WTC11 (cell line): ENCODE measurements around the gene UVRAG. TPM values are rescaled to one million over a fixed set of nuclear protein-coding genes. Genes with fewer than 3 reads are reported as not detected.

ENCODE experiments used
- ATAC-seq: fragments of 200-7000 bp; cut with Tn5 transposase; 2 replicates; pipeline ENCODE4 v1.10.0; 2021; ENCODE audit warnings: mild to moderate bottlenecking, moderate library complexity
- CTCF ChIA-PET: fragments of 300-600 bp; sonication (Branson Sonifier 250); formaldehyde crosslinking; loops from one replicate; lab custom pipeline; 2021; ENCODE audit warnings: antibody characterized with exemption; lab: Charles Lee
- POLR2A ChIA-PET: fragments of 350-600 bp; sonication (Branson Sonifier 250); formaldehyde crosslinking; loops from one replicate; lab custom pipeline; 2021; ENCODE audit warnings: antibody characterized with exemption; lab: Charles Lee
- DNase-seq: peaks from one replicate; pipeline ENCODE4 v3.0.0; 2021; ENCODE audit warnings: low spot score
- H3K27ac Mint-ChIP-seq: 2 replicates; pipeline ENCODE4 v1.8.0; 2021; ENCODE audit warnings: mixed read lengths
- H3K27me3 Mint-ChIP-seq: 2 replicates; pipeline ENCODE4 v1.8.0; 2021; ENCODE audit warnings: low read depth, mild to moderate bottlenecking, moderate library complexity, mixed read lengths
- H3K36me3 Mint-ChIP-seq: 2 replicates; pipeline ENCODE4 v1.8.0; 2021; ENCODE audit warnings: mixed read lengths
- H3K4me1 Mint-ChIP-seq: 2 replicates; pipeline ENCODE4 v1.8.0; 2022; ENCODE audit warnings: mixed read lengths
- H3K4me3 Mint-ChIP-seq: 2 replicates; pipeline ENCODE4 v1.8.0; 2021; ENCODE audit warnings: mild to moderate bottlenecking, moderate library complexity, mixed read lengths
- H3K9me3 Mint-ChIP-seq: 2 replicates; pipeline ENCODE4 v1.8.0; 2021; ENCODE audit warnings: mixed read lengths
- ARID4B ChIP-seq: sonication (generic); formaldehyde crosslinking; IDR thresholded peaks from 2 replicates; pipeline ENCODE4 v1.8.0; 2023; ENCODE audit warnings: missing genetic modification reagents, mild to moderate bottlenecking, borderline replicate concordance
- ATF2 ChIP-seq: sonication (generic); formaldehyde crosslinking; IDR thresholded peaks from 2 replicates; pipeline ENCODE4 v1.8.1; 2022; ENCODE audit warnings: low read depth, missing genetic modification reagents, borderline replicate concordance
- CREM ChIP-seq: sonication (generic); formaldehyde crosslinking; IDR thresholded peaks from 2 replicates; pipeline ENCODE4 v1.8.1; 2022; ENCODE audit warnings: mild to moderate bottlenecking, missing genetic modification reagents, moderate library complexity
- CTCF ChIP-seq: fragments of 200-600 bp; IDR thresholded peaks from 2 replicates; pipeline ENCODE4 v1.8.0; 2022; ENCODE audit warnings: antibody characterized with exemption
- FOXP4 ChIP-seq: sonication (generic); formaldehyde crosslinking; IDR thresholded peaks from 2 replicates; pipeline ENCODE4 v1.8.0; 2022; ENCODE audit warnings: mild to moderate bottlenecking, missing genetic modification reagents
- GRHL2 ChIP-seq: fragments of 250-450 bp; sonication (Bioruptor Pico); IDR thresholded peaks from 2 replicates; pipeline ENCODE4 v1.8.0; 2022; ENCODE audit warnings: mild to moderate bottlenecking, moderate library complexity; ENCODE audit not compliant: insufficient replicate concordance, severe bottlenecking
- GTF2I ChIP-seq: fragments of 250-450 bp; sonication (Bioruptor Pico); conservative IDR thresholded peaks from 2 replicates; pipeline ENCODE4 v1.4.0; 2021; ENCODE audit warnings: mild to moderate bottlenecking
- MAX ChIP-seq: sonication (generic); formaldehyde crosslinking; IDR thresholded peaks from 2 replicates; pipeline ENCODE4 v1.8.0; 2022; ENCODE audit warnings: mild to moderate bottlenecking, missing genetic modification reagents
- MXD4 ChIP-seq: fragments of 250-450 bp; sonication (Bioruptor Pico); IDR thresholded peaks from 2 replicates; pipeline ENCODE4 v1.8.0; 2021; ENCODE audit warnings: mild to moderate bottlenecking, moderate library complexity, borderline replicate concordance
- NFATC4 ChIP-seq: fragments of 250-450 bp; sonication (Bioruptor Pico); IDR thresholded peaks from 2 replicates; pipeline ENCODE4 v1.9.0; 2021; ENCODE audit warnings: mild to moderate bottlenecking
- NR3C1 ChIP-seq: sonication (generic); formaldehyde crosslinking; conservative IDR thresholded peaks from 2 replicates; pipeline ENCODE4 v1.8.1; 2023; ENCODE audit warnings: low read depth, mild to moderate bottlenecking, missing genetic modification reagents
- SP1 ChIP-seq: sonication (generic); formaldehyde crosslinking; conservative IDR thresholded peaks from 2 replicates; pipeline ENCODE4 v1.8.1; 2022; ENCODE audit warnings: missing genetic modification reagents
- STAT6 ChIP-seq: sonication (generic); formaldehyde crosslinking; conservative IDR thresholded peaks from 2 replicates; pipeline ENCODE4 v1.8.1; 2023; ENCODE audit warnings: mild to moderate bottlenecking, low read depth, missing genetic modification reagents, moderate library complexity
- USF1 ChIP-seq: sonication (generic); formaldehyde crosslinking; IDR thresholded peaks from 2 replicates; pipeline ENCODE4 v1.8.0; 2022; ENCODE audit warnings: mild to moderate bottlenecking, missing genetic modification reagents
- USF2 ChIP-seq: sonication (generic); formaldehyde crosslinking; IDR thresholded peaks from 2 replicates; pipeline ENCODE4 v1.8.1; 2023; ENCODE audit warnings: mild to moderate bottlenecking, missing genetic modification reagents, moderate library complexity
- ZNF317 ChIP-seq: sonication (generic); formaldehyde crosslinking; IDR thresholded peaks from 2 replicates; pipeline ENCODE4 v1.8.1; 2023; ENCODE audit warnings: low read depth, mild to moderate bottlenecking, moderate library complexity, missing genetic modification reagents, borderline replicate concordance
- ZNF671 ChIP-seq: fragments of 250-450 bp; sonication (Bioruptor Pico); IDR thresholded peaks from 2 replicates; pipeline ENCODE4 v1.8.0; 2021; ENCODE audit warnings: mild to moderate bottlenecking
- total RNA-seq: library from RNA; stranded (reverse); gene quantifications from 3 replicates; pipeline ENCODE4 v1.2.3, GENCODE V29; 2021

UVRAG gene
- total RNA-seq, 1 experiment from 2014 or later = 14.5 TPM

- TF ChIP-seq MAX (CRISPR knock-in tag) (no peak), ATF2 (CRISPR knock-in tag) (no peak), CREM (CRISPR knock-in tag) (no peak)
Observed at GRCh38 chr11:76008474-76008873, 193.5 kb downstream of the UVRAG start (continued).

- TF ChIP-seq FOXP4 (CRISPR knock-in tag) = no peak
- no peak for TF ChIP-seq GTF2I (CRISPR knock-in tag)
- TF ChIP-seq SP1 (CRISPR knock-in tag) = no peak
- no peak for TF ChIP-seq GRHL2 (CRISPR knock-in tag)
- TF ChIP-seq MXD4 (CRISPR knock-in tag) = no peak
- TF ChIP-seq USF1 (CRISPR knock-in tag) = no peak
- TF ChIP-seq ZNF671 (CRISPR knock-in tag) = no peak
- no peak for TF ChIP-seq CREM (CRISPR knock-in tag)
- no peak for TF ChIP-seq ARID4B (CRISPR knock-in tag)
- no peak for TF ChIP-seq NFATC4 (CRISPR knock-in tag)
- no peak for TF ChIP-seq USF2 (CRISPR knock-in tag)
- TF ChIP-seq ZNF317 = no peak
- no peak for TF ChIP-seq NR3C1 (CRISPR knock-in tag)
- no peak for TF ChIP-seq STAT6 (CRISPR knock-in tag)
- no peak for TF ChIP-seq CTCF
- ATAC-seq = no peak
- Mint-ChIP-seq H3K4me1 (no peaks in the 10 kb centered on the region), H3K36me3 (peaks cover 13% of the 10 kb centered on the region), H3K9me3 (no peaks in the 10 kb centered on the region), H3K4me3 (no peak overlapping the region), H3K27me3 (no peaks in the 10 kb centered on the region), H3K27ac (no peak overlapping the region)
- ChIA-PET CTCF (no interaction called here), POLR2A (no interaction called here)
- DNase-seq = no peak
Observed at GRCh38 chr11:76010051-76010450, 195.0 kb downstream of the UVRAG start.
